Stimulated activated CD4-positive, alpha-beta T cell treated with anti-CD3 and anti-CD28 coated beads, Interleukin-15, amount 100 ng/mL, for 24 hours (primary cell): ENCODE measurements around the gene TALDO1.

Source experiments
- DNase-seq: peaks from one replicate; pipeline ENCODE4 v3.0.0-alpha.2; 2020

TALDO1 gene

DNA sequence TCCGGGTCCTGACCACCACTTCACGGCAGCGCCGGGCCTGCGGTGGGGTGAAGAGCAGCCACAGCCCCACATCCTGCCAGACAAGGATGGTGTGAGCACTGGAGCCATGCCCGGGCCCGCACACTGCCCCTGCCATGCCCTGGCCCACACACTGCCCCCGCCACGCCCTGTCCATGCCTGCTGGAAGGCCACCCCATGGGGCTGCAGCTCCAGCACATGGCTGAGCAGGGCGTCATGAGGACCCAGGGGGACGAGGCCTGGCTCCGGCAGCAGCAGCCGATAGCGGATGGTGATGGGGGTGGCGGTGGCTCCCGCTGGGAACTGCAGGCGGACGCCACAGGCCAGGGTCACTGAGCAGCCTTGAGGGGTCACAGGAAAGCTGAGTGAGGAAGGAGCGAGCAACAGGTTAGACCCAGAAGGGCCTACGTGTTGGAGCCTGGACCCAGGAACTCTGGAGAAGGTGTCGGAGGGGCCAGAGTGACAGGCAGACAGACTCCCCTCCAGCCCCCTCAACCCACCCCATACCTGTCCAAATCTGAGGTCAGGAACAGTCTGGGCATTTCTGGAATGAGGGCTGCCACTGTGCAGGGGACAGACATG lies 54.9 kb downstream of the TALDO1 start:
- no peak for DNase-seq

DNA sequence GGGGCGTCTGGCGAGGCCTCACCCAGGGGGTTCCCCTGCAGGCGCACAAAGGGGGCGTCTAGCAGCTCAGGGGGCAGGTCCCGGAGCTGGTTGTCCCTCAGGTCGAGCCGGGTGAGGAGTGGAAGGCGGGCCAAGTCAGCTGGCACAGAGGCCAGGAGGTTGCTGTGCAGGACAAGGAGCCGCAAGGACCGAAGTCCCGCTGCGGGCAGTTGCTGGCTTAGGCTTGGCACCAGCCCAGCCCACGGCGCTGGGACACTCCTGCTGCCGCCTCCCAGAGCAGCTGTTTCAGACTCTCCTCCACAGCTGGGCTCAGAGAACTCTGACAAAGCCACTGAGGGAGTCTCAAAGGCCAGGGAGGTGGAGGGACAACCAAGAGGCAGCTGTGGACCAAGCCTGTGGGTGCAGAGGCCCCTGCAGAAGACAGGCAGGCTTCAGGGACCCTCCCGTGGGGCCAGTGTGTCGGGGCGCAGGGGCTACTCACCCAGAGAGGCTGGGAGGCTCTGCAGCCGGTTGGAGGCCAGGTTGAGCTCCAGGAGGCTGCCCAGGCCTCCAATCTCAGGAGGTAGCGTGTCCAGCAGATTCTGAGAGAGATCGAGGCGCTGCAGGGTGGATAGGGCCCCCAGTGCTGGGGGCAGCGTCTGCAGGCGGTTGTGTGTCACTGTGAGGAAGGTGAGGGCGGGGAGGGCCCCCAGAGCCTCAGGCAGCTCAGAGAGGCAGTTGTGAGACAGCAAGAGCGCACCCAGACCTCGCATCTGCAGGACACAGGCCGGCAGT lies 55.6 kb downstream of the TALDO1 start:
- no peak for DNase-seq

DNA sequence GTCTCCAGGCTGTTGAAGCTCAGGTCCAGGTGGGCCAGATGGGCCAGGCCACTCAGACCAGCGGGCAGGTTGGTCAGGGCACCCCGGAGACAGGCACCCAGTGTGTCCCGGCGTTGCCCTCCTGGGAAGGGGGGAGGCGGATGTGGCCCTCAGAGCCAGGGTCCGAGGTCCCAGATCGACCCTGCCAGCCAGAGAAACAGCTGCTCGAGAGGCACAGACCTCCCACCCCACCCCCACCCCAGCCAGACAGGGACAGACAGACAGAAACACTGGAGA lies 56.1 kb downstream of the TALDO1 start:
- no peak for DNase-seq

DNA sequence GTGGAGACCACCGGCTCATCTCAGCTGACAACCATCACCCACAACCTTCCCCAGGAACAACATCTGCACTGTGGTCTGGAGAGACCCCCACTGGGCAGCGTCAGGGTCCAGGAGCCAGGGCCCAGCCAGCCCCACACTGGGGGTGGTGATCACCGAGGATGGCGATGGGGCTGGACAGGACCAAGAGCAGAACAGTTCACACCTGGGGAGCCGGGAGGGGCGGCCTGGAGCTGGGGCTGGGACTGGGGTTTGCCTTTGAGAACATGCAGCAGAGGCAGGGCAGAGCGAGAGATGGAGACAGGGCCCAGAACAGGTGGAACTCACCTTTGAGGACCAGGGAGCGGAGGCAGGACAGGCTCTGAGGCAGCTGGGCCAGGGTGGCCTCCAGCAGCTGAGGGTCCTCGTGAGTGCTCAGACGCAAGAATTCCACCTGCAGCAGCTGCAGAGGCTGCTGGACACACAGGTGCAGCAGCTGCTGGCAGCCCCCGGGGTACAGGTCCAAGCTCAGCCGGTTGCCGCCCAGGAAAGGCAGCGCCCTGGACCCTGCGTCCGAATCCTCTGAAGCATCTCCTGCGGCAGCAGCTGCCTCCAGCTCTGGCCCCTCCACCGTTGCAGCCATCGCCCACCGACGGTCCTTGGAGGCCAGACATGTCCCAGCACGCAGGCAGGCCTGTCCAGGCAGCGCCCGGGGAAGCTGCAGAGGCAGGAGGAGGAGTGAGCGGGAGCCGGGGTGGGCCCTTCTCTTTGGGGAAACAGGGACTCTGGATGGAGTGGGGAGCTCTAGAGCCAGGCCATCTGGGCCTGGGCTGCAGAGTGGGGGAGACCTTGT lies 56.7 kb downstream of the TALDO1 start:
- no peak for DNase-seq

DNA sequence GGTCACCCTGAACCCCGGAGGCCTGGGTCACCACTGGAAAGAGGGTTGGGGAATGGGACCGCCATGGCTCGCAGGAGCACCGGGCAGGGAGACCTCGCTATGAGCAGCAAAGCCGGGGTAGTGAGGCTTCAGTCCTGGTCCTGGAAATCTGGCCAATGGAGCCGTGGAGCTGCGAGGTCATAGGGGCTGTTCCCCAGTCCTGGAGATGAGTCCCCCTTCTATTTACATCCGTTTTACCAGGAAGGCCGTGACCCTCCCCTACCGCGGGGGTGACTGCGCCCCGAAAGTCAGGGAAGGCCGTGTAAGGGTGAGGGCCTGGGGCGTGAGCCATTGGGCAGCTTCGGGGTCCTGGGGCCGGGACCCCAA lies 57.3 kb downstream of the TALDO1 start:
- no peak for DNase-seq

DNA sequence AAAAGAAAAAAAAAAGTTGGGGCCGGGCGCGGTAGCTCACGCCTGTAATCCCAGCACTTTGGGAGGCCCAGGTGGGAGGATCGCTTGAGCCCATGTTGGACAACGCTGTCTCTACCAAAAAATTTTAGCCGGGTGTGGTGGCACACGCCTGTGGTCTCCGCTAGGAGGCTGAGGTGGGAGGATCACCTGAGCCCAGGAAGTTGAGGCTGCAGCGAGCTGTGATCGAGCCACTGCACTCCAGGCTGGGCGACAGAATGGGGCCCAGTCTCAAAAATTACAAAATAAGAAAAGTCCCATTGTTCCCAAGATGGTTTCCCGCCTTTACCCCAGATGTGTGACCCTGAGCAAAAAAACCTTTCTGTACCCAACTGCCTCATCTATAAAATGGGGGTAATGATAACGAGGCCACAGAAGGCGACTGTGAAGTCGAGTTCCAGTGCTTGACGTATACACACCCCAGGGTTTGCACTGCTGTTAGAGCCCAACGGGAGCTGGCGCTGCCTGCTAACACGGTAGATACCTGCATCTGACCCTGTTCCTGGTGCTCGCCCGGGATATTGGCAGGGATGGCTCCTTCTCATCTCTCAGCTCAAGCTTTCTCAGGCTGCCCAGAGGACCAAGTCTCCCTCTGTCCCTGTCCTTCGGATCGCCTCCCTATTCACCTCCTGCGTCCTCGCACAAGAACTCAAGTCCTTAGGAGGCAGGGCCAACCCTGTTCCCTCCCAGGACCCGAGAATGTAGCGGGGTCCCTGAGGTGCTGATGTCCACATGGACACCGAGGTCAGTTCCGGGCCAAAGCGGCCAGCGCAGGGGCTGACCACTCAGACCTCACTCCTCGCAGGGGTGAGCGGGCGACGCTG lies 61.4 kb downstream of the TALDO1 start:
- DNase-seq = peak; percentile 59

DNA sequence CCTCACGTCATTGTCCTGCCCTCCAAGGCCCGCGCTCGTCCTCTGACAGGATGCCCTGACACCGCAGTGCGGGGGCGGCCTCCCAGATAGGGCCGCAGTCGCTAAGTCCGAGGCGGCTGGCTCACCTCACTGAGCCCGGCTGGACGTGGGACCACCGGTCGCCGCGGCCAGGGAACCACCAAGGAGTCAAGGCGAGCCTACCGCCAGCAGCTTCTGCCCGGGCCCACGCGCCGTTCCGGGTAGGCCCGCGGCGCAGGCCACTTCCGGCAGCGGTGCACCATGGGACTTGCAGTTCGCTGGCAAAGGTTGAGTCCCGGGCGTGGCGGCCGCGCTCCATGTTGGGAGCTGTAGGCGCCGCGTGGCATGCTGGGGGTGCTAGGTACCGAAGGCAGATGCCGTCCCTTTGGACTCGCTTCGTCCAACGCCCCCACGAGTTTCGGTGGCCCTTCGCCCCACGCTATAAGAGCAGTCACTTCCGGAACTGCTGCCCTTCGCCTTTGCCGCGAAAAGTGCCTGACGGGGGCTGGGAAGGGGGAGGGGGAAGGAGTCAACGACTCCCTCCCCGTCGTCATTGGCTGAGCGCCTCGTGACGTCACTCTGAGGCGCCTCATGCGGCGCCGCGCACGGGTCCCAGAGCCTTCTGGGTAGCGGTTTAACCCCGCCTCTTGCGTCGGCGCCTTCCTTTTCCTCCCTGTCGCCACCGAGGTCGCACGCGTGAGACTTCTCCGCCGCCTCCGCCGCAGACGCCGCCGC lies 62.2 kb downstream of the TALDO1 start, which contains the start of gene RPLP2:
RPLP2 (plus strand) TSS at position 681 of the 753 bp plus-strand sequence. CDS start 268 bp downstream, outside the sequence.
- DNase-seq = peak; percentile 98

DNA sequence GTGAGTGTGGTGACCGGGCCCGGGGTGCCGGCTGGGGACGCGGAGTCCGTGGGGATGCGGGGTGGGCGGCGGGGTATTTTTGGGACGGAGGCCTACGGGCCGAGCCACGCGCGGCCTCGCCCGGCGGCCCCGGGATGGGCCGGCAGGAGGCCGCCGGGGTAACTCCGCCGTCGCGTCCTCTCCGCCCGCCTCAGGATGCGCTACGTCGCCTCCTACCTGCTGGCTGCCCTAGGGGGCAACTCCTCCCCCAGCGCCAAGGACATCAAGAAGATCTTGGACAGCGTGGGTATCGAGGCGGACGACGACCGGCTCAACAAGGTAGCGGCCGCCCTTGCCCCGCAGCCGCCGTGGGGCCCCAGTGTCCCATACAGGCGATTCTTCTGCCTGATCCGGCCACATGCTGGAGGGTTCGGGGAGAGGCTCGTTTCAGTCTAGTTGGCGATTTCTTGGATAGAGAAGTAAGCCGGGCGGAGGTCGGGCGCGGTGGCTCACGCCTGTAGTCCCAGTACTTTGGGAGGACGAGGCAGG lies 62.8 kb downstream of the TALDO1 start:
- DNase-seq = no peak

DNA sequence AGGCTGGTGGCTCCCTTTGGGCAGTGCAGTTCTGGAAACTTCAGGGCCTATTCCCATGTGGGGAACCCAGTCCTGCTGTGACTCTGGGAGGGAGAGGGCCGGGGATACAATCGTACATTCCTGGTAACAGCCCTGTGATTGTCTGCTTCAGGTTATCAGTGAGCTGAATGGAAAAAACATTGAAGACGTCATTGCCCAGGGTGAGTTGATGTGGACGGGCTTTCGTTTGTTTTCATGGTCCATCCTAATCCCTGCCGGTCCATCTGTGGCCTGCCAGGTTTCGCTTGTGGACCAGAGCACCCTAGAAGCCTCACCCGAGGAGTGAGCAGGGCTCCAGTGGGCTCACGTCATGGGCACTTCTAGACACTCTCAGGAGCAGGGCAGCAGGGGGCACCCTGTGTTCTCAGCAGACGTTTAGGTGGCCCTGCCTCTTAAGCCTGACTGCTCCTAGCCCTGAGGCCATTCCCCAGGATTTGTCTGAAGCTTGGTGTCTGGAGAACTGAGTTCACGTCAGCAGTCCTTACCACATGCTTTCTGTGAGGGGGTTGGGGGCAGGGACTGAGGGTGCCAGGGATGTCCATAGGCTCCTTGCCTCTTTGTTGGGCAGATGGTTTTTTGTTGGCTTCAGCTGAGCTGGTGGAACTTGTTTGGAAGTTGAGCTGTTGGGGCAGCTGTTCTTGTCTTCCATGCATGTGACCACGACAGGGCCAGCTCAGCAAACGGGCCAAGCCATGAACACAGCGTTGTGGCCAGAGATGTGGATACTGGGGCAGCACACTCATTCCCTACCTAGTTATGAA lies 64.4 kb downstream of the TALDO1 start:
- DNase-seq = no peak

DNA sequence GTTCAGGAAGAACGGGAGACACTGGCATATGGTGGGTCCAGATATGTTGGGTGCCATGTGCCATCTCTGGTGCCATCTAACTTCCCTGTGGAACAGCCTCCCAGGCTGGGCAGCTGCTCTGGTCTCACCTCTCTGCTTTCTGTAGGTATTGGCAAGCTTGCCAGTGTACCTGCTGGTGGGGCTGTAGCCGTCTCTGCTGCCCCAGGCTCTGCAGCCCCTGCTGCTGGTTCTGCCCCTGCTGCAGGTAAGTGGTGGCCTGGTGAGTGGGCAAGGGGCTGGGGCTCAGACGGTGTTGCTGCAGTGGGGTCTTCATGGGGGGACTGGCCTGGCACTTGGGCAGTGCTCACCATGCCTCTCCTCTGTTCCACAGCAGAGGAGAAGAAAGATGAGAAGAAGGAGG lies 65.1 kb downstream of the TALDO1 start:
- no peak for DNase-seq

DNA sequence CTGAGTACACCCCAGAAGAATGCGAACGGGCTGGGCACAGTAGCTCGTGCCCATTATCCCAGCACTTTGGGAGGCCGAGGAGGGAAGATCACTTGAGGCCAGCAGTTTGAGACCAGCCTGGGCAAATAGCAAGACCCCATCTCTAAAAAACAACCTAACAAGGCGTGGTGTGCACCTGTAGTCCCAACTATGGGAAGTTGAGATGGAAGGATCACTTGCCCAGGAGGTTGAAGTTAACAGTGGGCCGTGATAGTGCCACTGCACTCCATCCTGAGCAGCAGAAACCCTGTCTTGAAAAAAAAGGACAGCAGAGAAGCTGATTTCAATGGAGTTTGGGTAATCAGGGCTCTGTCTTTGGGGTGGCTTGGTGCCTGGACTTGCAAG lies 65.8 kb downstream of the TALDO1 start:
- DNase-seq = no peak

DNA sequence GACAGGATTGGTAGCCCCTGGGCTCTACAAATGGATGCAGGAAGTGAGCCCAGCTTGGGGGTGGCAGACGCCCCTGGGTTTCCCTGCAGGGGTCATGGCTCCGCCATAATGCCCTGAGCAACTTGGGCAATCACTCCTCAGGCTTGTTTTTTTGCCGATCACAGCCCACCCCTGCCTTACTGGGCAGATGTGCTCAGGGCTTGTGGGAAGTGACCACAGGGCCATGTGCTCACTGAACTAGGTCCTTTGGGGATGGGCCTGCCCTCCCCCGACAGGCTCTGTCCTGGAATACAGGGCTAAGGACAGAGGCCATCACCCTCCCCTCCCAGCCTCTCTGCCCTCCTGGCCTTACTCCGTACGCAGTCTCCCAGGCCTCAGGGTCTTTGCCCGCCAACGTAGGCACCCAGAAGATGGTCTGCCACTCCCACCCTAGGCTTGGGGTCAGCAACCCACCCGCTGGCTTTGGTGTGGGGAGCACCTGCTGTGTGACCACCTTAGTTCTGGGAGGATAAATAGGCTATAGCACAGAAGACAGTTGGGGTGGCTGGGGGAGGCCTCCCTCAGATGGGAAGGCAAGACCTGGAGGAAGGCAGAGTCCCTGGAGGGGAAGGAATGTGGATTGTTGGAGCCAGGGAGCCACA lies 66.3 kb downstream of the TALDO1 start:
- DNase-seq = no peak
